ENCODE measurements around the gene GAB2. TPM values are rescaled to one million over a fixed set of nuclear protein-coding genes. Genes with fewer than 3 reads are reported as not detected.

Gene GAB2
- total and polyA plus RNA-seq, 2 of the 13 experiments (the other 11 are each of a cell fraction or from before 2014, with no cell fraction given) = 4.1 to 8.6 TPM

DNA sequence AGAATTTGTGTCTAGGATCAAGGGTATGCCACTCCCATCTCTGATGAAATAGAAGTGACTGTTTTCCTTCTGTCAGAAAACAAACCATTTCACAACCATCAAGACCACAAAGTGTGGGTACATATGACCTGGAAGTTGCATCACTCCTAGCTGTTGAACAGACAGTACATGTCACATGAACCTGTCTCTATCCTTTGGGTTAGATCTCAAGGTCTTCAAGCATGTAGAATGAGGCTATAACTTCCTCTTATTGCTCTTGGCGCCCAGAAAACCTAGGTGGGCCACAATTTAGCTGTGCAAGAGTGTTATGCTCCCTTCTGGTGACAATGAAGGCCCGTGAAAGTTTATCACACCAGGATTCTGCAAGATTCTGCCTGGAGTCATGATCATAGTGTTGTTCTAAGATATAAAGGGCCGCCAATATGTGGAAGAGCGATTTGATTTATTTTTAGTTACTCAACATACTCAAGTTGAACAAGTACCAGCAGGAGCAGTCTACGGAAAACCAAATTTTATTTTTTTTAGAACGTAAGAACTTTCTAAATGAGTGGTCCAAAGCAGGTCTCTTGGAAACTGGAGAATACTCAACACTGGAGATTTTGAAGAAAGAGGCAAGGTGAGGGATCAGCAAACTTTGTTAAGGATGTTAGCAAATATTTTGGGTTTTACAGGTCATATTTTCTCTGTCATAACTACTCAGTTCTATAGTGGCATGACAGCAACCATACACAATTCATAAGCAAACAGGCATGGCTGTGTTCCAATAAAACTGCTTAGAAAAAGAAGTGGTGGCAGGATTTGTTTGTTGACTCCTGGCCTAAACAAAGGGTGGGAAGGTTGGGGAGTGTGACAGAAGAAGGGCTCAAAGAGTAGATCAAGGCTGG, 127.1 kb downstream of the GAB2 start (continued):
- TF ChIP-seq, protein P1, sequence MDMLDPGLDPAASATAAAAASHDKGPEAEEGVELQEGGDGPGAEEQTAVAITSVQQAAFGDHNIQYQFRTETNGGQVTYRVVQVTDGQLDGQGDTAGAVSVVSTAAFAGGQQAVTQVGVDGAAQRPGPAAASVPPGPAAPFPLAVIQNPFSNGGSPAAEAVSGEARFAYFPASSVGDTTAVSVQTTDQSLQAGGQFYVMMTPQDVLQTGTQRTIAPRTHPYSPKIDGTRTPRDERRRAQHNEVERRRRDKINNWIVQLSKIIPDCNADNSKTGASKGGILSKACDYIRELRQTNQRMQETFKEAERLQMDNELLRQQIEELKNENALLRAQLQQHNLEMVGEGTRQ (IDR thresholded peaks at IDR 0.05; ENCODE audit: low read depth, low read length) = 0 out of 2 replicates have a peak, but pooled peaks have one; percentile 8
- TF ChIP-seq, protein P1 (CRISPR knock-in tag; IDR thresholded peaks at IDR 0.05; ENCODE audit: borderline replicate concordance) = no peak
- no peak for TF ChIP-seq ZNF790 (CRISPR knock-in tag; IDR thresholded peaks at IDR 0.05; ENCODE audit: borderline replicate concordance)
- TF ChIP-seq ZNF335 (CRISPR knock-in tag; IDR thresholded peaks at IDR 0.05) = peak; percentile 81; the same call in 1 of the 2 replicates
- TF ChIP-seq ZFP41 (CRISPR knock-in tag; IDR thresholded peaks at IDR 0.05; ENCODE audit: borderline replicate concordance) = no peak
- TF ChIP-seq ZNF121 (CRISPR knock-in tag; IDR thresholded peaks at IDR 0.05) = 0 out of 2 replicates have a peak, but pooled peaks have one; percentile 17
- TF ChIP-seq NCOA1 (CRISPR knock-in tag; IDR thresholded peaks at IDR 0.05) = peak; percentile 77; the same call in 1 of the 2 replicates
- 0 out of 2 replicates have a peak, but pooled peaks have one; percentile 52 for TF ChIP-seq ZNF34 (CRISPR knock-in tag; IDR thresholded peaks at IDR 0.05; ENCODE audit: borderline replicate concordance)
- TF ChIP-seq, protein P2, sequence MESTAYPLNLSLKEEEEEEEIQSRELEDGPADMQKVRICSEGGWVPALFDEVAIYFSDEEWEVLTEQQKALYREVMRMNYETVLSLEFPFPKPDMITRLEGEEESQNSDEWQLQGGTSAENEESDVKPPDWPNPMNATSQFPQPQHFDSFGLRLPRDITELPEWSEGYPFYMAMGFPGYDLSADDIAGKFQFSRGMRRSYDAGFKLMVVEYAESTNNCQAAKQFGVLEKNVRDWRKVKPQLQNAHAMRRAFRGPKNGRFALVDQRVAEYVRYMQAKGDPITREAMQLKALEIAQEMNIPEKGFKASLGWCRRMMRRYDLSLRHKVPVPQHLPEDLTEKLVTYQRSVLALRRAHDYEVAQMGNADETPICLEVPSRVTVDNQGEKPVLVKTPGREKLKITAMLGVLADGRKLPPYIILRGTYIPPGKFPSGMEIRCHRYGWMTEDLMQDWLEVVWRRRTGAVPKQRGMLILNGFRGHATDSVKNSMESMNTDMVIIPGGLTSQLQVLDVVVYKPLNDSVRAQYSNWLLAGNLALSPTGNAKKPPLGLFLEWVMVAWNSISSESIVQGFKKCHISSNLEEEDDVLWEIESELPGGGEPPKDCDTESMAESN (CRISPR knock-in tag; conservative IDR thresholded peaks at IDR 0.05) = peak; percentile 96
- TF ChIP-seq ZSCAN20 (CRISPR knock-in tag; IDR thresholded peaks at IDR 0.05; ENCODE audit: borderline replicate concordance) = no peak
- TF ChIP-seq, protein P3, sequence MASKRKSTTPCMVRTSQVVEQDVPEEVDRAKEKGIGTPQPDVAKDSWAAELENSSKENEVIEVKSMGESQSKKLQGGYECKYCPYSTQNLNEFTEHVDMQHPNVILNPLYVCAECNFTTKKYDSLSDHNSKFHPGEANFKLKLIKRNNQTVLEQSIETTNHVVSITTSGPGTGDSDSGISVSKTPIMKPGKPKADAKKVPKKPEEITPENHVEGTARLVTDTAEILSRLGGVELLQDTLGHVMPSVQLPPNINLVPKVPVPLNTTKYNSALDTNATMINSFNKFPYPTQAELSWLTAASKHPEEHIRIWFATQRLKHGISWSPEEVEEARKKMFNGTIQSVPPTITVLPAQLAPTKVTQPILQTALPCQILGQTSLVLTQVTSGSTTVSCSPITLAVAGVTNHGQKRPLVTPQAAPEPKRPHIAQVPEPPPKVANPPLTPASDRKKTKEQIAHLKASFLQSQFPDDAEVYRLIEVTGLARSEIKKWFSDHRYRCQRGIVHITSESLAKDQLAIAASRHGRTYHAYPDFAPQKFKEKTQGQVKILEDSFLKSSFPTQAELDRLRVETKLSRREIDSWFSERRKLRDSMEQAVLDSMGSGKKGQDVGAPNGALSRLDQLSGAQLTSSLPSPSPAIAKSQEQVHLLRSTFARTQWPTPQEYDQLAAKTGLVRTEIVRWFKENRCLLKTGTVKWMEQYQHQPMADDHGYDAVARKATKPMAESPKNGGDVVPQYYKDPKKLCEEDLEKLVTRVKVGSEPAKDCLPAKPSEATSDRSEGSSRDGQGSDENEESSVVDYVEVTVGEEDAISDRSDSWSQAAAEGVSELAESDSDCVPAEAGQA (IDR thresholded peaks at IDR 0.05; ENCODE audit: low read depth) = peak; percentile 63; the same call in 1 of the 2 replicates
- TF ChIP-seq, protein P3 (CRISPR knock-in tag; IDR thresholded peaks at IDR 0.05; ENCODE audit: borderline replicate concordance) = no peak; the same call in 1 of the 2 replicates
- TF ChIP-seq TRIM24 (CRISPR knock-in tag; IDR thresholded peaks at IDR 0.05) = peak; percentile 99
- no peak for TF ChIP-seq ZNF570 (CRISPR knock-in tag; IDR thresholded peaks at IDR 0.05; ENCODE audit: borderline replicate concordance)
- TF ChIP-seq ZNF629 (CRISPR knock-in tag; conservative IDR thresholded peaks at IDR 0.05) = no peak; the same call in 1 of the 2 replicates
- TF ChIP-seq MED8 (CRISPR knock-in tag; IDR thresholded peaks at IDR 0.05; ENCODE audit: insufficient replicate concordance) = no peak
- 0 out of 2 replicates have a peak, but pooled peaks have one; percentile 50 for TF ChIP-seq RORA (CRISPR knock-in tag; IDR thresholded peaks at IDR 0.05)
- 0 out of 2 replicates have a peak, but pooled peaks have one; percentile 60 for TF ChIP-seq RFXAP (CRISPR knock-in tag; IDR thresholded peaks at IDR 0.05; ENCODE audit: borderline replicate concordance)
